ENCODE results near the gene TCP11L1. TPM values are rescaled to one million over a fixed set of nuclear protein-coding genes. Genes with fewer than 3 reads are reported as not detected.
A peak's percentile ranks its signal among the peaks of the same experiment; 100 is the strongest.

Gene TCP11L1, protein sequence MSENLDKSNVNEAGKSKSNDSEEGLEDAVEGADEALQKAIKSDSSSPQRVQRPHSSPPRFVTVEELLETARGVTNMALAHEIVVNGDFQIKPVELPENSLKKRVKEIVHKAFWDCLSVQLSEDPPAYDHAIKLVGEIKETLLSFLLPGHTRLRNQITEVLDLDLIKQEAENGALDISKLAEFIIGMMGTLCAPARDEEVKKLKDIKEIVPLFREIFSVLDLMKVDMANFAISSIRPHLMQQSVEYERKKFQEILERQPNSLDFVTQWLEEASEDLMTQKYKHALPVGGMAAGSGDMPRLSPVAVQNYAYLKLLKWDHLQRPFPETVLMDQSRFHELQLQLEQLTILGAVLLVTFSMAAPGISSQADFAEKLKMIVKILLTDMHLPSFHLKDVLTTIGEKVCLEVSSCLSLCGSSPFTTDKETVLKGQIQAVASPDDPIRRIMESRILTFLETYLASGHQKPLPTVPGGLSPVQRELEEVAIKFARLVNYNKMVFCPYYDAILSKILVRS
- total RNA-seq, result 10 to 100 TPM; 39.6 to 66.0 (median 58.3) TPM

DNA sequence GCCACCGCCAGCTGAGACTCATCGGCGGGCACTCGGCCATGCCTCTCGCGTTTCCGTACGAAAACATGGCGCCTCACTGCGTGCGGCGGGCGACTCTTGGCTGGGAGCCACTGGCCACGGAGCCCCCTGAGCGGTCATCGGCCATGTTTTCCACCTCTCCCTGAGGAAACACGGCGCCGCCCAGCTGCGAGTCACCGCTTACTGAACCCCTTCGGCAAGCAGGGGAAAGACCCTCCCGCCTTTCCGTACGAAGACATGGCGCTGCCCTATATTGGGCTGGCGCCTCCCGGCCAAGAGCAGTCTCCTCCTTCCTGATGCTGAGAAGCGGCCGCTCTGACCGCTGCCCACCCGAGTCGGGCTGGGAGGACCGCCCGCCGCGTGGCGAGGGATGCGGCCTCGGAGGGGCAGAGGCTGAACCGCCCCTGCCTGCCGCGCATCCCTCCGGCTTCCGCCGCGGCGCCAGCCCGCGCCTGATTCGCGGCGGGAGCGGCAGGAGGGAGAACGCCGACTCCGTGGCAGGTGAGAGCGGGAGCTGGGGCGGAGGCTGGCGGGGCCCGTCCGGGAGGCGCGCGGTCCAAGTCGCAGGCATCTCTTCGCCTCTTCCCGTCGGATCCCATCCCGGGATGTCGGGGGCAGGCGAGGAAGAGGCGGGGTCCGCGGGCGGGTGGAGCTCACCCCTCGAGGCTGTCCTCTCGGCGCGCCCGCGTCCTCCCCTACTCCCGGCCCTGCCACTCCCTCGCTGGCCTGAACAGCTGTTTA lies at the start of gene TCP11L1:
Gene TCP11L1, plus strand, starts transcription at position 299 of the 759 bp plus-strand sequence. CDS start 4,202 bp downstream, outside the sequence.
- peak within 1 kb of the TSS; percentile 91 to 100 (median 98) for H3K4me3 ChIP-seq
- TF ChIP-seq POLR2AphosphoS5 (IDR thresholded peaks at IDR 0.05), result peak; percentile 80 to 85
- no peak for TF ChIP-seq EP300 (IDR thresholded peaks at IDR 0.05)
- H3K4me1 ChIP-seq, result peaks cover 6 to 24% (median 19%) of the 10 kb centered on the region in 4 donors
- peak within 1 kb of the TSS; percentile 98 to 99 (median 99) for H3K27ac ChIP-seq (replicated peaks in 1 of 4)
- H3K9me3 ChIP-seq, result no peaks in the 10 kb centered on the region
- no peaks in the 10 kb centered on the region for H3K27me3 ChIP-seq
- intact Hi-C loops (cut with DNase I), result loop anchor here (5.0 kb wide), 1 partner anchor 147 kb away; the partner anchor contains the start of gene QSER1
- peaks cover 4 to 15% (median 8%) of the 10 kb centered on the region in 4 donors for H3K36me3 ChIP-seq
- 0% methylated on average over 21 of the region's 84 CpGs for WGBS
- DNase-seq (ENCODE audit: extremely low spot score), result peak; percentile 97

DNA sequence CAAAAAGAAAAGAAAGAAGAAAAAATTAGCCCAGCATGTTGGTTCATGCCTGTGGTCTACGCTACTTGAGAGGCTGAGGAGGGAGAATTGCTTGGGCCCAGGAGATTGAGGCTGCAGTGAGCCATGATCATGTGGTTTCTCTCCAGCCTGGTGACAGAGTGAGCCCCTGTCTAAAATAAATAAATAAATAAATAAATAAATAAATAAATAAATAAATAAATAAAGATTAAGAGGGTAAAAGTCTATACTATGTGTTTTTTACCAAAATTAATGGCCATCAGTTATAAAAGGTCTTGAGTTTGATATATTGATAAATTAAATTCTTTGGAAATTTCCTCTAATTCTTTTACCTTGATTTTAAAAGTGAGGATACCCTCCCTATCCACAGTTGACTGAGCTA lies 48.9 kb upstream of the TCP11L1 start:
- H3K9me3 ChIP-seq, result peaks cover 0 to 22% (median 7%) of the 10 kb centered on the region in 4 donors
- WGBS, result 12% methylated on average over 1 of the region's 1 CpG
- TF ChIP-seq EP300 (IDR thresholded peaks at IDR 0.05), result no peak
- no peak for TF ChIP-seq POLR2A (IDR thresholded peaks at IDR 0.05; ENCODE audit: low read depth)
- TF ChIP-seq POLR2AphosphoS5 (IDR thresholded peaks at IDR 0.05), result no peak
- TF ChIP-seq, protein P1, sequence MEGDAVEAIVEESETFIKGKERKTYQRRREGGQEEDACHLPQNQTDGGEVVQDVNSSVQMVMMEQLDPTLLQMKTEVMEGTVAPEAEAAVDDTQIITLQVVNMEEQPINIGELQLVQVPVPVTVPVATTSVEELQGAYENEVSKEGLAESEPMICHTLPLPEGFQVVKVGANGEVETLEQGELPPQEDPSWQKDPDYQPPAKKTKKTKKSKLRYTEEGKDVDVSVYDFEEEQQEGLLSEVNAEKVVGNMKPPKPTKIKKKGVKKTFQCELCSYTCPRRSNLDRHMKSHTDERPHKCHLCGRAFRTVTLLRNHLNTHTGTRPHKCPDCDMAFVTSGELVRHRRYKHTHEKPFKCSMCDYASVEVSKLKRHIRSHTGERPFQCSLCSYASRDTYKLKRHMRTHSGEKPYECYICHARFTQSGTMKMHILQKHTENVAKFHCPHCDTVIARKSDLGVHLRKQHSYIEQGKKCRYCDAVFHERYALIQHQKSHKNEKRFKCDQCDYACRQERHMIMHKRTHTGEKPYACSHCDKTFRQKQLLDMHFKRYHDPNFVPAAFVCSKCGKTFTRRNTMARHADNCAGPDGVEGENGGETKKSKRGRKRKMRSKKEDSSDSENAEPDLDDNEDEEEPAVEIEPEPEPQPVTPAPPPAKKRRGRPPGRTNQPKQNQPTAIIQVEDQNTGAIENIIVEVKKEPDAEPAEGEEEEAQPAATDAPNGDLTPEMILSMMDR (IDR thresholded peaks at IDR 0.05), result no peak
- H3K27me3 ChIP-seq, result no peaks in the 10 kb centered on the region
- no peaks in the 10 kb centered on the region for H3K4me1 ChIP-seq
- H3K36me3 ChIP-seq, result no peaks in the 10 kb centered on the region
- DNase-seq (ENCODE audit: extremely low spot score), result no peak
- no peak overlapping the region for H3K27ac ChIP-seq (replicated peaks in 1 of 4)
- H3K4me3 ChIP-seq, result no peak overlapping the region
- intact Hi-C loops (cut with DNase I), result no loop called here

DNA sequence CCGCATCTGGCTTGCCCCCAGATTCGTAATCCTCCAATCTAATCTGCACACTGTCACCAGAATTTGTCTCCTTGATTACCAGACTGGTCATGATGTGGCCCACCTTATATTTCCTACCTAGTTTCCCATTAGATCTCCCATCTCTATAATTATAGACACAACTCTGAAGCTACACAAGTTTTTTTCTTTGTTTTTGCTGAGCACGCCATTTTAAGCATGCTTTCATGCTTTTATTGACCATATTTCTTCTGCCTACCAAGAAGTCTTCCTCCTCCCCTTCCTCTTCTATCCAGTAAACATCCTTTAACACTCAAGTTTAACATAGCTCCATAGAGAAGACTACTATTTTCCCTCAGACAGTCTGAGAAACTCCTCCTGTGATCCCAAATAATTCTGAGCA lies 47.9 kb upstream of the TCP11L1 start:
- intact Hi-C loops (cut with DNase I), result no loop called here
- Histone ChIP-seq H3K4me3 (no peak overlapping the region), H3K27me3 (no peaks in the 10 kb centered on the region), H3K27ac (replicated peaks in 1 of 4) (no peak overlapping the region), H3K4me1 (no peaks in the 10 kb centered on the region), H3K36me3 (no peaks in the 10 kb centered on the region), H3K9me3 (peaks cover 0 to 22% (median 7%) of the 10 kb centered on the region in 4 donors)
- 92% methylated on average over 3 of the region's 3 CpGs for WGBS
- no peak for DNase-seq (ENCODE audit: extremely low spot score)
- TF ChIP-seq, protein P1 (IDR thresholded peaks at IDR 0.05), result no peak
- TF ChIP-seq POLR2A (IDR thresholded peaks at IDR 0.05; ENCODE audit: low read depth) (no peak), EP300 (IDR thresholded peaks at IDR 0.05) (no peak), POLR2AphosphoS5 (IDR thresholded peaks at IDR 0.05) (no peak)

DNA sequence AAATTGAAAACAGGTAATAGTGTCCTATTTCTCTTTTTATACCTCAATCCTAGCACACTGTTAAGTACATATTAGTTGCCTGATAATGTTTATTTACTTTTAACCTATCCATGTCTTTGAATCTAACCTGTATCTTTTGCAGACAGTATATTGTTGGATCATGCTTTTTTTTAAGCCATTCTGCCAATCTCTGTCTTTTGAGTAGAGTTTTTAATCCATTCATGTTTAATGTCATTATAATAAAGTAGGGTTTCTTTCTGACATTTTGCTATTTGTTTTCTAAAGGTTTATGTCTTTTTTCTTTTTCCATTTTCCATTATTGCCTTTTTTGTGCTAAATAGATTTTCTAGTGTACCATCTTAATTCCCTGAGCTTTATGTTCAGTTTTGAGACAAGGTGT lies 47.5 kb upstream of the TCP11L1 start:
- no peak for DNase-seq (ENCODE audit: extremely low spot score)
- H3K9me3 ChIP-seq, result peaks cover 0 to 22% (median 7%) of the 10 kb centered on the region in 4 donors

More for the DNA sequence above, 47.5 kb upstream of the TCP11L1 start:
- H3K36me3 ChIP-seq, result no peaks in the 10 kb centered on the region
- H3K4me1 ChIP-seq, result no peaks in the 10 kb centered on the region
- H3K4me3 ChIP-seq, result no peak overlapping the region
- intact Hi-C loops (cut with DNase I), result no loop called here
- H3K27me3 ChIP-seq, result no peaks in the 10 kb centered on the region
- TF ChIP-seq EP300 (IDR thresholded peaks at IDR 0.05), result no peak
- TF ChIP-seq POLR2AphosphoS5 (IDR thresholded peaks at IDR 0.05), result no peak
- no peak for TF ChIP-seq POLR2A (IDR thresholded peaks at IDR 0.05; ENCODE audit: low read depth)
- TF ChIP-seq, protein P1 (IDR thresholded peaks at IDR 0.05), result no peak
- no peak overlapping the region for H3K27ac ChIP-seq (replicated peaks in 1 of 4)
